Peyer's patch (tissue), 4 donors: ENCODE measurements around the gene MAPK10. TPM values are rescaled to one million over a fixed set of nuclear protein-coding genes. Genes with fewer than 3 reads are reported as not detected.

Experiments
- DNase-seq, 3 donors: peaks; one replicate each; pipeline ENCODE4 v3.0.0-alpha.2; 2017 to 2019
- H3K27ac ChIP-seq, 4 donors: fragments of 200-600 bp; sonication (generic); one replicate each; pipeline ENCODE4 v1.5.1; 2016 to 2019
- H3K27me3 ChIP-seq, 2 donors: fragments of 200-600 bp; sonication (generic); one replicate each; pipeline ENCODE4 v1.5.1; 2019
- H3K36me3 ChIP-seq, 3 donors: fragments of 200-600 bp; sonication (generic); one replicate each; pipeline ENCODE4 v1.5.1; 2016 to 2019
- H3K4me1 ChIP-seq, 4 donors: fragments of 200-600 bp; sonication (generic); one replicate each; pipeline ENCODE4 v1.5.1; 2016 to 2019
- H3K4me3 ChIP-seq, 4 donors: fragments of 200-600 bp; sonication (generic); 1 replicate in 3 of 4; 2 replicates in 1 of 4; pipeline ENCODE4 v1.5.1; 2016 to 2019; ENCODE audit warnings: mild to moderate bottlenecking in 1 of 4
- H3K9me3 ChIP-seq, 4 donors: fragments of 200-600 bp; sonication (generic); one replicate each; pipeline ENCODE4 v1.5.1; 2016 to 2019; ENCODE audit warnings: mild to moderate bottlenecking in 1 of 4
- POLR2A ChIP-seq, 2 donors: fragments of 450-650 bp; IDR thresholded peaks; one replicate each; pipeline ENCODE4 v1.5.1; 2017; ENCODE audit warnings: antibody characterized with exemption in 2 of 2, mild to moderate bottlenecking in 2 of 2, moderate library complexity in 2 of 2
- total RNA-seq, 4 donors: library from RNA; depleted of rRNA; stranded (reverse); fragments of >200 nt; gene quantifications; one replicate each; pipeline ENCODE4 v1.1.0, GENCODE V29; 2016
- TF ChIP-seq, protein P1 (sequence below), 6 experiments: fragments of 450-650 bp in 4 of 6; fragments of 200-600 bp in 2 of 6; sonication (generic) in 1 of 6; IDR thresholded peaks; one replicate each; pipeline ENCODE4 v1.5.1; 2017 to 2019; ENCODE audit warnings: antibody characterized with exemption in 6 of 6, mild to moderate bottlenecking in 3 of 6, moderate library complexity in 1 of 6

The MAPK10 gene
- total RNA-seq, 4 donors from 2014 or later = 1.8 to 35.5 (median 7.3) TPM

DNA sequence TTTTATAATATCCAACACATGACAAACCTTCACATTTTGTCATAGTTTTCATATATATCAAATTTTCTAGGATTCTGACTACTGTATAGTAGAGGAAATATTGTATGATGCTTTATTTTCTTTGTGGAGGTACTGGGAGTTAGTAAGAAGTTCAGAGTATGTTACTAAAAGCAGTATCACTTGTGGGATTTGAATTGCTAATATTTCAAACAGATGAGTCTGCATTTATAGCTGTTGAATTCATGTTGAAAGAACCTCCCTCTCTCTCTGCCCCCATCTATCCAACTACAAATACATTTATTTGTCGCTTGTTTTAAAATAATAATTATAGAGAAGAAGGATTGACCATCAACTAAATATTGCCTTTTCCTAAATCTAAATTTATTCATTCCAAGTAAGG lies 29.8 kb upstream of the MAPK10 start:
- H3K4me1 ChIP-seq = peaks cover 0 to 9% (median 0%) of the 10 kb centered on the region in 4 donors
- H3K36me3 ChIP-seq = no peaks in the 10 kb centered on the region
- H3K4me3 ChIP-seq = no peak overlapping the region
- TF ChIP-seq, protein P1, sequence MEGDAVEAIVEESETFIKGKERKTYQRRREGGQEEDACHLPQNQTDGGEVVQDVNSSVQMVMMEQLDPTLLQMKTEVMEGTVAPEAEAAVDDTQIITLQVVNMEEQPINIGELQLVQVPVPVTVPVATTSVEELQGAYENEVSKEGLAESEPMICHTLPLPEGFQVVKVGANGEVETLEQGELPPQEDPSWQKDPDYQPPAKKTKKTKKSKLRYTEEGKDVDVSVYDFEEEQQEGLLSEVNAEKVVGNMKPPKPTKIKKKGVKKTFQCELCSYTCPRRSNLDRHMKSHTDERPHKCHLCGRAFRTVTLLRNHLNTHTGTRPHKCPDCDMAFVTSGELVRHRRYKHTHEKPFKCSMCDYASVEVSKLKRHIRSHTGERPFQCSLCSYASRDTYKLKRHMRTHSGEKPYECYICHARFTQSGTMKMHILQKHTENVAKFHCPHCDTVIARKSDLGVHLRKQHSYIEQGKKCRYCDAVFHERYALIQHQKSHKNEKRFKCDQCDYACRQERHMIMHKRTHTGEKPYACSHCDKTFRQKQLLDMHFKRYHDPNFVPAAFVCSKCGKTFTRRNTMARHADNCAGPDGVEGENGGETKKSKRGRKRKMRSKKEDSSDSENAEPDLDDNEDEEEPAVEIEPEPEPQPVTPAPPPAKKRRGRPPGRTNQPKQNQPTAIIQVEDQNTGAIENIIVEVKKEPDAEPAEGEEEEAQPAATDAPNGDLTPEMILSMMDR (IDR thresholded peaks at IDR 0.05) = no peak
- no peak for TF ChIP-seq POLR2A (IDR thresholded peaks at IDR 0.05)
- no peaks in the 10 kb centered on the region for H3K9me3 ChIP-seq
- no peak for DNase-seq
- H3K27ac ChIP-seq = no peak overlapping the region
- no peaks in the 10 kb centered on the region for H3K27me3 ChIP-seq

DNA sequence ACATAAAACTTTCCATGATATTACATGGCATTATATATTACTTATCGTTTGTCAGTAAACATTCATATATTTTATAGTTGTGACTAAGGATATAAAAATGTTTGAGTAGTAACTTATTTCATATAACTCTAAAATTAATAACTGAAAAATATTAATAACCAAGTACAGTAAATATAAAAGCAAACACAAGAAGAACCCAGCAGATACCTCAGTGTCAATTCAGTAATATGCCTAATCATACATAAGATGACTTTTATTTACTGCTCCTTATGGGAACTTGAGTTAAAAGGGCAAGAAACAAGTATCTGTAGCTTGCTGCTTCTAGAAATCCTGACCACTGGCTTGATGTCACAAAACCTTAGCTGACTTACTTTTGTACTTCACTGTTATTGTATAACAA lies 28.4 kb upstream of the MAPK10 start:
- no peak overlapping the region for H3K27ac ChIP-seq
- no peak for DNase-seq
- no peaks in the 10 kb centered on the region for H3K9me3 ChIP-seq
- H3K4me1 ChIP-seq = peaks cover 0 to 9% (median 0%) of the 10 kb centered on the region in 4 donors
- H3K4me3 ChIP-seq = no peak overlapping the region
- H3K27me3 ChIP-seq = no peaks in the 10 kb centered on the region
- TF ChIP-seq, protein P1 (IDR thresholded peaks at IDR 0.05) = no peak
- TF ChIP-seq POLR2A (IDR thresholded peaks at IDR 0.05) = no peak
- H3K36me3 ChIP-seq = no peaks in the 10 kb centered on the region

DNA sequence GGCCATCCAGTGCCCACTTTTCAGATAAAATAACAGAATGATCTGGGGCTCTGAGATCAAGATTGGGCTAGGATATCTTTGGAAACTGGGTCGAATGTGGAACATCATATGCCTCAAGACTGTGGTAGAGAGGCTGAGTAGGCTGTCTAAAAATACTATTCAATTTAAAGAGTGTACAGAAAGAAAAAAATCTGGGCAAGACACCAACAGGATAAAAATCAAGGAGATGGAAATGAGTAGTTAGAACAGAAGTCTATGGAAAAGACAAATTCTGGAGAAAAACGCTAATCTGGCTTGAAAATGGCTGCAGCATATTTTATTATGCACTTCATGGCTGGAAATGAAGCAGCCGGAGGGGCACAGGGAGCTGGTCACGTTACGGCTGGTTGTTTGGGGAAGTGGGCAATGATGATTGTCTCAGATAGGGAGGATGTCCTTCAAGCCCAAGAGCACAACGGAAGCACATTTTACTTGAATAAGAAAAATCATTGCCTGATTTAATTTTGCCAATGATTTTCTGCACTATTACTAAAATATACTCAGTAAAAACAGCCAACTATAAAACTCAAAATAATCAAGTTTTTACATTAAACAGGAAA lies 27.1 kb upstream of the MAPK10 start:
- Histone ChIP-seq H3K4me3 (no peak overlapping the region), H3K27me3 (no peaks in the 10 kb centered on the region), H3K27ac (no peak overlapping the region), H3K9me3 (no peaks in the 10 kb centered on the region), H3K4me1 (peaks cover 0 to 9% (median 0%) of the 10 kb centered on the region in 4 donors), H3K36me3 (no peaks in the 10 kb centered on the region)
- DNase-seq = no peak
- TF ChIP-seq, protein P1 (IDR thresholded peaks at IDR 0.05) = no peak
- TF ChIP-seq POLR2A (IDR thresholded peaks at IDR 0.05) = no peak

DNA sequence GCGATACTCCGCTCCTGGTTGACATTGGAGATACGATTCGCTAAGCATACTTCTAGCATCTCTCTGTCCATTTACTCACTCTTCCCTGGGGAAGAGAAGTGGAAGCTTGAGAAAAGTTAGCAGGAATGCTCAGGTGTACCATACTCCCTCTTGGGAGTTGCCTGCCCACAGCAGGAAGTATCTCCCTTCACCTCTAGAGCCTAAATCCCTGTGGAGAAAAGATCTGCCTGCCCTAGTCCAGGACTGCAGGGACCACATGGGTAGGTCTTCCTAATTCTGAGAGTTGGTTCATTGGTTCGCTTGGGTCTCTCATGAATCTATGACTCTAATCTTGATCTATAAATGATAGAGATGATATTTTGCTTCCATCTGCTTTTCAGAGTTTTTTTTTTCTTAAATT lies 26.3 kb upstream of the MAPK10 start:
- no peak for TF ChIP-seq POLR2A (IDR thresholded peaks at IDR 0.05)
- TF ChIP-seq, protein P1 (IDR thresholded peaks at IDR 0.05) = no peak
- Histone ChIP-seq H3K9me3 (no peaks in the 10 kb centered on the region), H3K36me3 (no peaks in the 10 kb centered on the region), H3K27me3 (no peaks in the 10 kb centered on the region), H3K27ac (no peak overlapping the region), H3K4me1 (peaks cover 0 to 9% (median 0%) of the 10 kb centered on the region in 4 donors), H3K4me3 (no peak overlapping the region)
- DNase-seq = no peak

DNA sequence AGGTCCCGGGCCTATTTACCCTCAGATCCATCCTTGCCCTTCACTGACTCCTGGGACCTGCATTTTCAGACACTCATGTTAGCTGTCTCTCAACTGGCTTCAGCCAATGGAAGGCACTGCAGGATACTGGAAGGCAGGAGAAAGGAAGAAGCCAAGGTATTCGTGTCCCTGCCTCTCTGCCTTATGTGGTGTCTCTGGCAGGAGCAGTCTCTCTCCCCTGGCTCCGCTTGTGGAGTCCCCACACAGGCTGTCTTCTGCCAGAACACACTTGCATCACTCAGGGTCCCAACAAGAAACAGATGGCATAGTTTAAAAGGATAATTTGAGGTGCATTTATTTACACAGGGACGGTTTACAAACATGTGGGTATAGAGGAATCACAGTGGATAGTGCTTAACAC lies 21.6 kb upstream of the MAPK10 start:
- peaks cover 0 to 6% (median 0%) of the 10 kb centered on the region in 4 donors for H3K4me1 ChIP-seq
- no peak for DNase-seq
- no peak for TF ChIP-seq POLR2A (IDR thresholded peaks at IDR 0.05)
- TF ChIP-seq, protein P1 (IDR thresholded peaks at IDR 0.05) = no peak

More for the DNA sequence above, 21.6 kb upstream of the MAPK10 start:
- Histone ChIP-seq H3K27ac (no peak overlapping the region), H3K36me3 (no peaks in the 10 kb centered on the region), H3K27me3 (no peaks in the 10 kb centered on the region), H3K9me3 (no peaks in the 10 kb centered on the region), H3K4me3 (no peak overlapping the region)
